WERI-Rb-1 (cell line): ENCODE results near the gene ZDHHC9.

Source experiments
- DNase-seq: peaks from one replicate; pipeline ENCODE4 v3.0.0-alpha.2; 2020
- H3K27ac ChIP-seq: fragments of 250-450 bp; sonication (Bioruptor Pico); 2 replicates; pipeline ENCODE4 v1.5.1; 2020; ENCODE audit warnings: mild to moderate bottlenecking, moderate library complexity
- H3K27me3 ChIP-seq: fragments of 250-450 bp; sonication (Bioruptor Pico); 2 replicates; pipeline ENCODE4 v1.5.1; 2021; ENCODE audit warnings: mild to moderate bottlenecking, low read depth, moderate library complexity; ENCODE audit not compliant: insufficient read depth, severe bottlenecking
- H3K36me3 ChIP-seq: fragments of 250-450 bp; sonication (Bioruptor Pico); 2 replicates; pipeline ENCODE4 v1.5.1; 2020; ENCODE audit warnings: mild to moderate bottlenecking, moderate library complexity
- H3K4me3 ChIP-seq: 2 replicates; pipeline ENCODE4 v1.5.1; 2011; ENCODE audit warnings: low read depth, mild to moderate bottlenecking, control low read depth, low read length
- H3K9me3 ChIP-seq: fragments of 250-450 bp; sonication (Bioruptor Pico); 2 replicates; pipeline ENCODE4 v1.5.1; 2021; ENCODE audit warnings: mild to moderate bottlenecking, moderate library complexity; ENCODE audit not compliant: severe bottlenecking
- CTCF ChIP-seq: IDR thresholded peaks from 2 replicates; pipeline ENCODE4 v1.5.1; 2011; ENCODE audit warnings: low read depth, mild to moderate bottlenecking, control low read depth, inconsistent platforms, low read length

ZDHHC9 gene

DNA sequence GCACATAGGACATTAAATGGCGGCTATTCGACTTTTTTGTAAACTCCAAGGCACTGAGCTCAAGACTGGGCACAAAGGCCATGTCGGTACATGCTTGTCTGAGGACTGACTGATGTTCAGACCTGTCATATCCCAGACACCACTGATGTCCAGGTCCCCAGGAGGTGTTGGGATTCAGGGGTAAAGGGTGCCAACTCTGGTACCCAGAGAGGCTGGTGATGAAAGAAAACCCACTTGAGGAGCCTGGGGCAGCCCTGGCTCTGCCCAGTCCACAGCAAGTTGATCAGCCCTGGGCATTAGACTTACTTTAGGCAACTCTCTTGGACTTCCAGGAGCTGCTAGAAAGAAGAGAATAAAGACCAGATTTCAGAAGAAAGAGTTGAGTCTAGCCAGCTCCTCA, 45.2 kb downstream of the ZDHHC9 start:
- DNase-seq: no peak
- H3K27me3 ChIP-seq: peaks cover 3% of the 10 kb centered on the region
- H3K27ac ChIP-seq: no peak overlapping the region
- H3K4me3 ChIP-seq: no peak overlapping the region
- H3K36me3 ChIP-seq: no peaks in the 10 kb centered on the region
- no peaks in the 10 kb centered on the region for H3K9me3 ChIP-seq
- TF ChIP-seq CTCF: no peak

- Histone ChIP-seq H3K36me3 (no peaks in the 10 kb centered on the region), H3K4me3 (no peak overlapping the region), H3K27ac (no peak overlapping the region), H3K9me3 (no peaks in the 10 kb centered on the region), H3K27me3 (peaks cover 3% of the 10 kb centered on the region)
- DNase-seq: no peak
- no peak for TF ChIP-seq CTCF
Observed at GRCh38 chrX:129797251-129797906, 46.3 kb downstream of the ZDHHC9 start.

DNA sequence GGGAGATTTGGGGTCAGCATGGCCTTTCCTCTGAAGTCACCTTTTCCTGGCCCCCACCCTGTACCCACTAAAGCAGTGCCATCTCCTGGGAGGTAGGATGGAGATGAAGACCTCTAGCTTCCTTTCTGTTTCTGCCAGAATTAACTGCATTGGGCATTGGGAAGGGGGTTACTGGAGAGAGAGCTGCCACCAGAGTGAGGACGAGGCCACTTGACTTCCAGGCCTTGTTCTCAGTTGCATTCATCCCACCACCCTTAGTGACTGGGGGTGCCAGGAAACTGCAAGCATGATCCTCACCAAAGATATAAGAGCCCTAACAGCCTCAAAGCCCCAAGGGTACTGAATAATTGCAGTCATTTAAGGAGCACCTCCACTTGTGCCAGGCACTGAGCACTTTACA, 48.1 kb downstream of the ZDHHC9 start:
- H3K36me3 ChIP-seq: no peaks in the 10 kb centered on the region
- no peak overlapping the region for H3K27ac ChIP-seq
- H3K27me3 ChIP-seq: peaks cover 3% of the 10 kb centered on the region
- no peak for TF ChIP-seq CTCF
- no peak overlapping the region for H3K4me3 ChIP-seq
- no peaks in the 10 kb centered on the region for H3K9me3 ChIP-seq
- DNase-seq: no peak

DNA sequence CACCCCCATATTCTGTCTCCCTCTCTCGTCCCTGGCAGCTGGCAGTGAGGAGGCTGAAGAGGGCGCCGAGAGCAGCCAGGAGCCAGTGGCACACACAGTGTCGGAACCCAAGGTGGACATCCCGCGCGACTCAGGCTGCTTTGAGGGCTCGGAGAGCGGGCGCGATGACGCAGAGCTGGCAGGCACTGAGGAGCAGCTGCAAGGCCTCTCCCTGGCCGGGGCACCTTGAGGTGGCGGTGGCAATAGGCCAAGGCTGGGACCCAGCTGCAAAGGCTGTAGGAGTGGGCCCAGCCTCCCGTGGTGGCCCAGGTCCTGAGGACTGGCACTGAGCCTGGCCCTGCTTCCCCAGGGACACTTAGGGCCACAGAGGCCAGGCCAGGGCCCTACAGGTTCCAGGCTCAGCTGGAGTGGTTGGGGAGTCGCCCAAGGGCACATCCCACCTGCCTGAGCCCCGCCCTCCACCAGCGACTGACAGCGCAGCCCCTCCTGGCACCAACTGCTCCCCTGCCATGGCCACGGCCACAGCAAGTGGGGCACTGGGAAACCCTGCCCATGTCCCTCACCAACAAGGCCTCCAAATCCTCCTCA, 50.0 kb downstream of the ZDHHC9 start:
- H3K36me3 ChIP-seq: no peaks in the 10 kb centered on the region
- no peak for TF ChIP-seq CTCF
- H3K9me3 ChIP-seq: no peaks in the 10 kb centered on the region
- DNase-seq: no peak
- H3K27me3 ChIP-seq: peaks cover 3% of the 10 kb centered on the region
- no peak overlapping the region for H3K27ac ChIP-seq
- H3K4me3 ChIP-seq: no peak overlapping the region

- H3K36me3 ChIP-seq: no peaks in the 10 kb centered on the region
- H3K27me3 ChIP-seq: peaks cover 3% of the 10 kb centered on the region
- H3K4me3 ChIP-seq: no peak overlapping the region
- no peaks in the 10 kb centered on the region for H3K9me3 ChIP-seq
- no peak for TF ChIP-seq CTCF
- DNase-seq: no peak
- no peak overlapping the region for H3K27ac ChIP-seq
Observed at GRCh38 chrX:129792586-129793291, 50.9 kb downstream of the ZDHHC9 start.
